Measurements from ENCODE around the gene IFI16. TPM values are rescaled to one million over a fixed set of nuclear protein-coding genes. Genes with fewer than 3 reads are reported as not detected.

Gene IFI16
- total and polyA plus RNA-seq, 12 donors, result 16.1 to 73.8 (median 23.8) TPM

- H3K27ac ChIP-seq, result no peak overlapping the region
- TF ChIP-seq, protein P1, sequence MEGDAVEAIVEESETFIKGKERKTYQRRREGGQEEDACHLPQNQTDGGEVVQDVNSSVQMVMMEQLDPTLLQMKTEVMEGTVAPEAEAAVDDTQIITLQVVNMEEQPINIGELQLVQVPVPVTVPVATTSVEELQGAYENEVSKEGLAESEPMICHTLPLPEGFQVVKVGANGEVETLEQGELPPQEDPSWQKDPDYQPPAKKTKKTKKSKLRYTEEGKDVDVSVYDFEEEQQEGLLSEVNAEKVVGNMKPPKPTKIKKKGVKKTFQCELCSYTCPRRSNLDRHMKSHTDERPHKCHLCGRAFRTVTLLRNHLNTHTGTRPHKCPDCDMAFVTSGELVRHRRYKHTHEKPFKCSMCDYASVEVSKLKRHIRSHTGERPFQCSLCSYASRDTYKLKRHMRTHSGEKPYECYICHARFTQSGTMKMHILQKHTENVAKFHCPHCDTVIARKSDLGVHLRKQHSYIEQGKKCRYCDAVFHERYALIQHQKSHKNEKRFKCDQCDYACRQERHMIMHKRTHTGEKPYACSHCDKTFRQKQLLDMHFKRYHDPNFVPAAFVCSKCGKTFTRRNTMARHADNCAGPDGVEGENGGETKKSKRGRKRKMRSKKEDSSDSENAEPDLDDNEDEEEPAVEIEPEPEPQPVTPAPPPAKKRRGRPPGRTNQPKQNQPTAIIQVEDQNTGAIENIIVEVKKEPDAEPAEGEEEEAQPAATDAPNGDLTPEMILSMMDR (IDR thresholded peaks at IDR 0.05), result no peak
- WGBS, 2 donors, result 96 to 99% methylated on average over 2 of the region's 2 CpGs
Measured at GRCh38 chr1:159051436-159051835, 41.7 kb downstream of the IFI16 start.

DNA sequence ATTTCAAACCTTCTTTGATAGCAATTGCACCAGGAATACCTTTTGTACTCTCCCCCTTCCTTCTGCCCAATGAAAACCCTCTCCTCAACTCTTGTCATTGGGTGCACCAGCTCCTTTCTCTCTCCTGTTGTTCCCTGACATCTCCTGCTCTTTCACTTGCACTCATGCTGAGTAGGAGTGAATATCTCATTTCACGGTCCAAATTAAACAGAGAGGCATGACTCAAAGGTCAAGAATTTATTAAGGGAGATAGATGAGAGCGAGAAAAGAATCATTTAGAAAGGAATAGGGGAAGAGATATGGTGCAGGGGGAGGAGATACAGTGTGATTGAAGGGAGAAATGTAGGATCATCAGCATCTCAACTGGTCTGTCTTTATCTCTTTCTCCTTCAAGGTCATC is 44.7 kb downstream of the IFI16 start:
- H3K36me3 ChIP-seq, result peaks cover 0 to 88% (median 18%) of the 10 kb centered on the region in 9 donors
- H3K4me1 ChIP-seq, result peaks cover 0 to 49% (median 13%) of the 10 kb centered on the region in 9 donors
- no peaks in the 10 kb centered on the region for H3K27me3 ChIP-seq
- ATAC-seq (peak in 1 of 8 donors; percentile 12), DNase-seq (no peak)
- no peak overlapping the region for H3K4me3 ChIP-seq
- TF ChIP-seq, protein P1 (IDR thresholded peaks at IDR 0.05), result no peak
- intact Hi-C loops (cut with DNase I), result loop anchor here in 2 of 10 donors (5.0 to 10.0 kb wide), 2 partner anchors 42 to 730 kb away; partner anchors contain the start of gene DUSP23 (in 1 of the 2)
- no peaks in the 10 kb centered on the region for H3K9me3 ChIP-seq
- H3K27ac ChIP-seq, result peak overlapping the region in 2 of 10 donors; percentile 4 to 34
- 41% methylated on average over 2 of the region's 2 CpGs for WGBS, 2 donors

More at GRCh38 chr1:159051436-159051835, 41.7 kb downstream of the IFI16 start:
- H3K27me3 ChIP-seq, result no peaks in the 10 kb centered on the region
- DNase-seq, result no peak
- ATAC-seq, result no peak
- peaks cover 0 to 96% (median 18%) of the 10 kb centered on the region in 9 donors for H3K36me3 ChIP-seq
- H3K4me1 ChIP-seq, result peaks cover 0 to 48% (median 13%) of the 10 kb centered on the region in 9 donors
- H3K9me3 ChIP-seq, result no peaks in the 10 kb centered on the region
- intact Hi-C loops (cut with DNase I), result loop anchor here in 2 of 10 donors (5.0 to 10.0 kb wide), 2 partner anchors 39 to 733 kb away; partner anchors contain the start of gene DUSP23 (in 1 of the 2)
- no peak overlapping the region for H3K4me3 ChIP-seq

GRCh38 chr1:159055181-159055641 is 45.5 kb downstream of the IFI16 start:
- H3K4me1 ChIP-seq, result peaks cover 0 to 49% (median 13%) of the 10 kb centered on the region in 9 donors
- WGBS, 2 donors, result 78 to 89% methylated on average over 5 of the region's 5 CpGs
- H3K27ac ChIP-seq, result peak overlapping the region in 1 of 10 donors; percentile 1
- TF ChIP-seq, protein P1 (IDR thresholded peaks at IDR 0.05), result no peak
- ATAC-seq (no peak), DNase-seq (no peak)
- no peaks in the 10 kb centered on the region for H3K9me3 ChIP-seq
- intact Hi-C loops (cut with DNase I), result loop anchor here in 1 of 10 donors (10.0 kb wide), 1 partner anchor 730 kb away; the partner anchor contains the start of gene DUSP23
- H3K27me3 ChIP-seq, result no peaks in the 10 kb centered on the region
- H3K4me3 ChIP-seq, result no peak overlapping the region
- peaks cover 0 to 80% (median 18%) of the 10 kb centered on the region in 9 donors for H3K36me3 ChIP-seq

- H3K27ac ChIP-seq, result no peak overlapping the region
- TF ChIP-seq, protein P1 (IDR thresholded peaks at IDR 0.05), result no peak
- H3K27me3 ChIP-seq, result no peaks in the 10 kb centered on the region
- ATAC-seq, result no peak
- 82 to 85% methylated on average over 7 of the region's 7 CpGs for WGBS, 2 donors
- H3K4me1 ChIP-seq, result peaks cover 0 to 49% (median 13%) of the 10 kb centered on the region in 9 donors
- no peak for DNase-seq
- H3K36me3 ChIP-seq, result peaks cover 0 to 70% (median 13%) of the 10 kb centered on the region in 9 donors
- H3K4me3 ChIP-seq, result no peak overlapping the region
- intact Hi-C loops (cut with DNase I), result loop anchor here in 1 of 10 donors (10.0 kb wide), 1 partner anchor 729 kb away; the partner anchor contains the start of gene DUSP23
- no peaks in the 10 kb centered on the region for H3K9me3 ChIP-seq
Measured at GRCh38 chr1:159056069-159056698, 46.5 kb downstream of the IFI16 start.

Data from heart right ventricle (tissue), 16 donors.